Upper lobe of right lung (tissue), 1 donor: ENCODE results near the gene C1orf21. TPM values are rescaled to one million over a fixed set of nuclear protein-coding genes. Genes with fewer than 3 reads are reported as not detected.

ENCODE experiments used
- ATAC-seq: fragments of 200-7000 bp; cut with Tn5 transposase; one replicate; pipeline ENCODE4 v1.9.1; 2020; ENCODE audit warnings: mild to moderate bottlenecking, moderate library complexity
- DNase-seq: peaks from one replicate; pipeline ENCODE4 v3.0.0-alpha.2; 2020
- H3K27ac ChIP-seq: fragments of 200-600 bp; one replicate; pipeline ENCODE4 v1.8.0; 2022
- H3K27me3 ChIP-seq: fragments of 200-600 bp; one replicate; pipeline ENCODE4 v1.8.0; 2022; ENCODE audit warnings: mild to moderate bottlenecking
- H3K36me3 ChIP-seq: fragments of 200-600 bp; one replicate; pipeline ENCODE4 v1.8.0; 2022
- H3K4me1 ChIP-seq: fragments of 200-600 bp; one replicate; pipeline ENCODE4 v1.8.0; 2022
- H3K4me3 ChIP-seq: fragments of 200-600 bp; one replicate; pipeline ENCODE4 v1.8.0; 2022; ENCODE audit warnings: mild to moderate bottlenecking
- H3K9me3 ChIP-seq: fragments of 200-600 bp; one replicate; pipeline ENCODE4 v1.8.0; 2022
- CTCF ChIP-seq: fragments of 200-600 bp; IDR thresholded peaks from one replicate; pipeline ENCODE4 v1.8.0; 2022; ENCODE audit warnings: antibody characterized with exemption
- intact Hi-C: fragments of 100-400 bp; cut with DNase I; formaldehyde crosslinking; loops from one replicate; pipeline ENCODE4 v1.11.0; 2022
- total RNA-seq: library from RNA; stranded (reverse); fragmentation: NEBNext Ultra II Directional; extraction: Animal tissue kit (Norgen Biotek cat#: 25700); gene quantifications from one replicate; pipeline ENCODE4 v1.2.1, GENCODE V29; 2021
- donor health status: DM: no; HTN: yes; CAD: no; lungs with severe emphysema.

The C1orf21 gene
- total RNA-seq, 1 donor from 2014 or later: 78.8 TPM

DNA sequence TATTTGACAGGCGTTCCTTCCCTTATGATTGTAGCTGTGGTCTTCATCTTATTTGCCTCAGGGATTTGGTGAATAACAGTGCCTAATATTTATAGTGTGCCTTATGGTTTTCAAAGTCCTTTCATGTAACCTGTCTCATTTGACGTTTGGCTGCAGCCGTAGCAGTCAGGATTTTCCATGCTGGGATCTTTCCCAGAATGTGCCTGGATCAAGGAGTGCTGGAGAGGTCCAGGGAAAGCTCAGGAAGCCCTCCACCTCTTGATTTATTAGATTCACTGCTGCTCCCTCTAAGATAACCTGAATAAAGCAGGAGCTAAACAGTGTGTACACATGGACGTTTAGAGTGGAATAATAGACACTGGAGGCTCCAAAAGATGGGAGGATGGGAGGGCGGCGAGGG lies 5.2 kb downstream of the C1orf21 start:
- intact Hi-C loops: no loop called here
- Histone ChIP-seq H3K36me3 (no peaks in the 10 kb centered on the region), H3K27ac (no peak overlapping the region), H3K4me1 (peaks cover 23% of the 10 kb centered on the region), H3K4me3 (no peak overlapping the region), H3K9me3 (no peaks in the 10 kb centered on the region), H3K27me3 (no peaks in the 10 kb centered on the region)
- DNase-seq: no peak
- TF ChIP-seq CTCF: no peak
- ATAC-seq: no peak

- peaks cover 23% of the 10 kb centered on the region for H3K4me1 ChIP-seq
- no peaks in the 10 kb centered on the region for H3K27me3 ChIP-seq
- DNase-seq (no peak), ATAC-seq (no peak)
- intact Hi-C loops: no loop called here
- H3K9me3 ChIP-seq: no peaks in the 10 kb centered on the region
- no peaks in the 10 kb centered on the region for H3K36me3 ChIP-seq
- no peak overlapping the region for H3K27ac ChIP-seq
- TF ChIP-seq CTCF: no peak
- no peak overlapping the region for H3K4me3 ChIP-seq
Measured at GRCh38 chr1:184392779-184393522, 6.1 kb downstream of the C1orf21 start.

- Histone ChIP-seq H3K27me3 (no peaks in the 10 kb centered on the region), H3K9me3 (no peaks in the 10 kb centered on the region), H3K27ac (no peak overlapping the region), H3K4me3 (no peak overlapping the region), H3K4me1 (peaks cover 24% of the 10 kb centered on the region), H3K36me3 (no peaks in the 10 kb centered on the region)
- intact Hi-C loops: no loop called here
- DNase-seq: no peak
- no peak for TF ChIP-seq CTCF
- no peak for ATAC-seq
Measured at GRCh38 chr1:184393962-184394361, 7.1 kb downstream of the C1orf21 start.

GRCh38 chr1:184395370-184395769 lies 8.5 kb downstream of the C1orf21 start:
- H3K9me3 ChIP-seq: no peaks in the 10 kb centered on the region
- intact Hi-C loops: no loop called here
- no peak overlapping the region for H3K4me3 ChIP-seq
- H3K27ac ChIP-seq: no peak overlapping the region
- no peaks in the 10 kb centered on the region for H3K27me3 ChIP-seq
- DNase-seq: no peak
- no peaks in the 10 kb centered on the region for H3K36me3 ChIP-seq
- no peak for TF ChIP-seq CTCF
- H3K4me1 ChIP-seq: peaks cover 20% of the 10 kb centered on the region
- no peak for ATAC-seq

GRCh38 chr1:184395937-184396480 lies 9.2 kb downstream of the C1orf21 start:
- Histone ChIP-seq H3K4me3 (no peak overlapping the region), H3K9me3 (no peaks in the 10 kb centered on the region), H3K36me3 (no peaks in the 10 kb centered on the region), H3K27me3 (no peaks in the 10 kb centered on the region), H3K4me1 (peaks cover 17% of the 10 kb centered on the region), H3K27ac (no peak overlapping the region)
- DNase-seq (no peak), ATAC-seq (no peak)
- intact Hi-C loops: no loop called here
- TF ChIP-seq CTCF: no peak
